Keratinocyte (primary cell): Measurements from ENCODE around the gene PNRC1. TPM values are rescaled to one million over a fixed set of nuclear protein-coding genes. Genes with fewer than 3 reads are reported as not detected.

Source experiments
- DNase-seq: peaks from one replicate; pipeline ENCODE4 v3.0.0-alpha.2; 2011; ENCODE audit warnings: low read depth, missing footprints, low spot score
- FAIRE-seq: peaks from 2 replicates; lab custom pipeline; 2011; peaks lifted over from hg19 to GRCh38; lab: Jason Lieb, UNC
- H2AFZ ChIP-seq: 2 replicates; pipeline ENCODE4 v1.6.0; 2012; ENCODE audit warnings: low read length, control low read depth, inconsistent platforms; ENCODE audit not compliant: control insufficient read depth
- H3K27ac ChIP-seq: 2 replicates; pipeline ENCODE4 v1.5.1; 2011; ENCODE audit warnings: low read length; ENCODE audit not compliant: control insufficient read depth, insufficient read depth
- H3K27me3 ChIP-seq: 3 replicates; pipeline ENCODE4 v1.6.0; 2011; ENCODE audit warnings: low read length; ENCODE audit not compliant: control insufficient read depth, insufficient read depth; ENCODE audit errors: extremely low read depth
- H3K36me3 ChIP-seq, 2 experiments: 2 replicates in 1 of 2; 3 replicates in 1 of 2; pipeline ENCODE4 v1.5.1; 2011; ENCODE audit warnings: low read length in 2 of 2, mild to moderate bottlenecking in 1 of 2; ENCODE audit not compliant: control insufficient read depth in 2 of 2, insufficient read depth in 2 of 2; ENCODE audit errors: extremely low read depth in 1 of 2
- H3K4me1 ChIP-seq: 3 replicates; pipeline ENCODE4 v1.5.1; 2011; ENCODE audit warnings: low read length; ENCODE audit not compliant: control insufficient read depth, insufficient read depth; ENCODE audit errors: extremely low read depth
- H3K4me2 ChIP-seq: 3 replicates; pipeline ENCODE4 v1.6.0; 2011; ENCODE audit warnings: low read depth, low read length; ENCODE audit not compliant: control insufficient read depth, insufficient read depth; ENCODE audit errors: extremely low read depth
- H3K4me3 ChIP-seq, 3 experiments: fragments of 200-600 bp in 1 of 3; sonication (generic) in 1 of 3; 2 replicates in 2 of 3; 3 replicates in 1 of 3; pipeline ENCODE4 v1.5.1; 2011 to 2016; ENCODE audit warnings: low read length in 3 of 3, mild to moderate bottlenecking in 3 of 3, control low read depth in 2 of 3, inconsistent platforms in 1 of 3, low read depth in 1 of 3, mixed read lengths in 1 of 3, mixed run types in 1 of 3, moderate library complexity in 1 of 3; ENCODE audit not compliant: control insufficient read depth in 2 of 3, insufficient read depth in 2 of 3; ENCODE audit errors: extremely low read depth in 1 of 3
- H3K79me2 ChIP-seq: 2 replicates; pipeline ENCODE4 v1.6.0; 2012; ENCODE audit warnings: low read length; ENCODE audit not compliant: control insufficient read depth, insufficient read depth
- H3K9ac ChIP-seq: 3 replicates; pipeline ENCODE4 v1.6.0; 2011; ENCODE audit warnings: low read length; ENCODE audit not compliant: control insufficient read depth, insufficient read depth; ENCODE audit errors: extremely low read depth
- H3K9me1 ChIP-seq: 3 replicates; pipeline ENCODE4 v1.6.0; 2011; ENCODE audit warnings: low read length; ENCODE audit not compliant: control insufficient read depth, insufficient read depth; ENCODE audit errors: extremely low read depth
- H3K9me3 ChIP-seq: 2 replicates; pipeline ENCODE4 v1.5.1; 2012; ENCODE audit warnings: low read depth, low read length; ENCODE audit not compliant: control insufficient read depth
- H4K20me1 ChIP-seq: 3 replicates; pipeline ENCODE4 v1.6.0; 2011; ENCODE audit warnings: low read length; ENCODE audit not compliant: control insufficient read depth, insufficient read depth; ENCODE audit errors: extremely low read depth
- CTCF ChIP-seq, 3 experiments: IDR thresholded peaks in 1 of 3; conservative IDR thresholded peaks in 1 of 3; optimal IDR thresholded peaks in 1 of 3; 2 replicates in 2 of 3; 3 replicates in 1 of 3; pipeline versions ENCODE3 to v1.5.1; 2011; ENCODE audit warnings: low read length in 3 of 3, mild to moderate bottlenecking in 3 of 3, moderate library complexity in 2 of 3, control low read depth in 1 of 3, inconsistent platforms in 1 of 3; ENCODE audit not compliant: insufficient read depth in 2 of 3; ENCODE audit errors: extremely low read depth in 1 of 3
- EZH2 ChIP-seq: IDR thresholded peaks from one replicate; pipeline ENCODE4 v1.6.1; 2012; ENCODE audit warnings: inconsistent platforms, mild to moderate bottlenecking, low read length, moderate library complexity
- dilution Hi-C: fragments of 300-500 bp; cut with MboI; formaldehyde crosslinking; loops from one replicate; pipeline ENCODE4 v1.7.0; 2020; ENCODE audit warnings: low sequenced_read_pairs; ENCODE audit not compliant: extremely low pct_ligation_motif_present
- polyA plus RNA-seq, 5 experiments: library from polyadenylated mRNA; depleted of rRNA in 3 of 5; stranded (reverse) in 3 of 5; stranded (forward) in 1 of 5; unstranded in 1 of 5; fragments of >200 nt; gene quantifications; 1 replicate in 1 of 5; 2 replicates in 3 of 5; 3 replicates in 1 of 5; pipeline versions ENCODE4 v1.2.1 to v1.2.3, GENCODE V29; 2011 to 2012; ENCODE audit warnings: missing spikeins in 2 of 5, low read depth in 1 of 5, low replicate concordance in 1 of 5

Gene PNRC1
- polyA plus RNA-seq, 1 donor (not counting 4 experiments of a cell fraction or from before 2014, with no cell fraction given), result 34.6 TPM

- TF ChIP-seq EZH2, result no peak
- TF ChIP-seq CTCF (optimal IDR thresholded peaks at IDR 0.05 in 1 of 3, IDR thresholded peaks at IDR 0.05 in 1 of 3, conservative IDR thresholded peaks at IDR 0.05 in 1 of 3; ENCODE audit: extremely low read depth in 1 of 3, insufficient read depth in 2 of 3, low read length in 3 of 3), result no peak
- H3K9me3 ChIP-seq, result no peaks in the 10 kb centered on the region
- peaks cover 6% of the 10 kb centered on the region for H3K27me3 ChIP-seq
- no peak for FAIRE-seq
- dilution Hi-C loops, result no loop called here
- H2AFZ ChIP-seq, result no peak overlapping the region
- H3K4me2 ChIP-seq, result no peak overlapping the region
- no peak overlapping the region for H3K27ac ChIP-seq
- DNase-seq, result no peak
- H3K36me3 ChIP-seq, result no peaks in the 10 kb centered on the region
- H3K79me2 ChIP-seq, result no peaks in the 10 kb centered on the region
- no peaks in the 10 kb centered on the region for H3K4me1 ChIP-seq
- H3K9me1 ChIP-seq, result no peaks in the 10 kb centered on the region
- H4K20me1 ChIP-seq, result no peaks in the 10 kb centered on the region
- no peak overlapping the region for H3K4me3 ChIP-seq
- H3K9ac ChIP-seq, result no peak overlapping the region
Measured at GRCh38 chr6:89068695-89069094, 11.9 kb upstream of the PNRC1 start.

- H3K27ac ChIP-seq, result no peak overlapping the region
- no peaks in the 10 kb centered on the region for H3K36me3 ChIP-seq
- no peaks in the 10 kb centered on the region for H3K79me2 ChIP-seq
- TF ChIP-seq CTCF (optimal IDR thresholded peaks at IDR 0.05 in 1 of 3, IDR thresholded peaks at IDR 0.05 in 1 of 3, conservative IDR thresholded peaks at IDR 0.05 in 1 of 3; ENCODE audit: extremely low read depth in 1 of 3, insufficient read depth in 2 of 3, low read length in 3 of 3), result no peak
- no peak for TF ChIP-seq EZH2
- dilution Hi-C loops, result no loop called here
- no peak overlapping the region for H3K4me3 ChIP-seq
- no peak for DNase-seq
- FAIRE-seq, result no peak
- H3K9ac ChIP-seq, result no peak overlapping the region
- no peaks in the 10 kb centered on the region for H3K4me1 ChIP-seq
- H3K9me1 ChIP-seq, result no peaks in the 10 kb centered on the region
- H2AFZ ChIP-seq, result no peak overlapping the region
- no peak overlapping the region for H3K4me2 ChIP-seq
- H3K9me3 ChIP-seq, result no peaks in the 10 kb centered on the region
- H4K20me1 ChIP-seq, result no peaks in the 10 kb centered on the region
- peaks cover 6% of the 10 kb centered on the region for H3K27me3 ChIP-seq
Measured at GRCh38 chr6:89069536-89070163, 10.9 kb upstream of the PNRC1 start.
